Astrocyte (in vitro differentiated cells and primary cell): ENCODE results near the gene IFITM5.

ENCODE experiments used
- EZH2 ChIP-seq: IDR thresholded peaks from 2 replicates; pipeline ENCODE4 v1.6.1; 2012; ENCODE audit warnings: mild to moderate bottlenecking, low read length, inconsistent platforms; ENCODE audit not compliant: insufficient read depth
- TF ChIP-seq, protein P1 (sequence below): IDR thresholded peaks from 2 replicates; pipeline ENCODE4 v1.5.1; 2011; ENCODE audit warnings: low read depth, mild to moderate bottlenecking, inconsistent platforms, low read length, moderate library complexity; ENCODE audit not compliant: insufficient read depth

DNA sequence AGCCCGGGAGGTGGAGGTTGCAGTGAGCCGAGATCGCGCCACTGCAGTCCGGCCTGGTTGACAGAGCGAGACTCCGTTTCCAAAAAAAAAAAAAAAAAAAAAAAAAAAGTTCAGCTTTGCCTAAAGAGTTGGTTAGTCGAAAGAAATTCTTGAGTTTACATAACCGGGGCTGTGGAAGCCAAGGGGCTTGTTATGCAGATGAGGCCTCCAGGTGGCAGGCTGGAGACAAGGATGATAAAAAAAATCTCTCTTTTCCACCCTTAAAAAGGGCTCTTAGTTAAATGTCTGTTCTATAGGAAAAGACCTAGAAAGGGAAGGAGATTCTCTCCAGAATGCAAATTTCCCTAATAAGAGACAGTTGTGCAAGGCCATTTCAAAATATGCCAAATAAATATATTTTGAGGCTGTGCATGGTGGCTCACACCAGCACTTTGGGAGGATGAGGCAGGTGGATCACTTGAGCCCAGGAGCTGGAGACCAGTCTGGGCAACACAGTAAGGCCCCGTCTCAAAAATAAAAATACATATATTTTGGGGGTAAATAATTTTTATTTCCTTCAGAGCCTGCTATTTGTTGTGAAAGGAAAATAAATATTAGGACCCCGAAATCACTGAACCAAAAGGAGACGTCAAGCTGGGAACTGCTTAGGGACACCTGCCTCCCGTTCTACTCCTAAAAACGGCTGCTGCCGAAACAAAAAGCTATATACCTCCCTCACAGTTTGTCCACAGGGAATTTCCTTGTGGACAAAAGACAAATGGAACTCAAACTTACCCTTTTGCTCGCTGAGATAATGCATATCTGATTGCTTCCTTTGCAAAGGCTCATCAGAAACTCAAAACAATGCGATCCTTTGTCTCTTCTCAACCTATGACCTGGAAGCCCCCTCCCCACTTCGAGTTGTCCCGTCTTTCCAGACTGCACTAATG is 5.9 kb upstream of the IFITM5 start:
- TF ChIP-seq, protein P1, sequence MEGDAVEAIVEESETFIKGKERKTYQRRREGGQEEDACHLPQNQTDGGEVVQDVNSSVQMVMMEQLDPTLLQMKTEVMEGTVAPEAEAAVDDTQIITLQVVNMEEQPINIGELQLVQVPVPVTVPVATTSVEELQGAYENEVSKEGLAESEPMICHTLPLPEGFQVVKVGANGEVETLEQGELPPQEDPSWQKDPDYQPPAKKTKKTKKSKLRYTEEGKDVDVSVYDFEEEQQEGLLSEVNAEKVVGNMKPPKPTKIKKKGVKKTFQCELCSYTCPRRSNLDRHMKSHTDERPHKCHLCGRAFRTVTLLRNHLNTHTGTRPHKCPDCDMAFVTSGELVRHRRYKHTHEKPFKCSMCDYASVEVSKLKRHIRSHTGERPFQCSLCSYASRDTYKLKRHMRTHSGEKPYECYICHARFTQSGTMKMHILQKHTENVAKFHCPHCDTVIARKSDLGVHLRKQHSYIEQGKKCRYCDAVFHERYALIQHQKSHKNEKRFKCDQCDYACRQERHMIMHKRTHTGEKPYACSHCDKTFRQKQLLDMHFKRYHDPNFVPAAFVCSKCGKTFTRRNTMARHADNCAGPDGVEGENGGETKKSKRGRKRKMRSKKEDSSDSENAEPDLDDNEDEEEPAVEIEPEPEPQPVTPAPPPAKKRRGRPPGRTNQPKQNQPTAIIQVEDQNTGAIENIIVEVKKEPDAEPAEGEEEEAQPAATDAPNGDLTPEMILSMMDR: peak; percentile 75
- TF ChIP-seq EZH2: no peak
